Measurements from ENCODE around the gene ZCCHC8.
A peak's percentile ranks its signal among the peaks of the same experiment; 100 is the strongest.
"Not testable (repeated sequence)": the region's sequence is repeated elsewhere in the genome, so short reads cannot be mapped to it uniquely, and the experiment has no call there.

Gene ZCCHC8

DNA sequence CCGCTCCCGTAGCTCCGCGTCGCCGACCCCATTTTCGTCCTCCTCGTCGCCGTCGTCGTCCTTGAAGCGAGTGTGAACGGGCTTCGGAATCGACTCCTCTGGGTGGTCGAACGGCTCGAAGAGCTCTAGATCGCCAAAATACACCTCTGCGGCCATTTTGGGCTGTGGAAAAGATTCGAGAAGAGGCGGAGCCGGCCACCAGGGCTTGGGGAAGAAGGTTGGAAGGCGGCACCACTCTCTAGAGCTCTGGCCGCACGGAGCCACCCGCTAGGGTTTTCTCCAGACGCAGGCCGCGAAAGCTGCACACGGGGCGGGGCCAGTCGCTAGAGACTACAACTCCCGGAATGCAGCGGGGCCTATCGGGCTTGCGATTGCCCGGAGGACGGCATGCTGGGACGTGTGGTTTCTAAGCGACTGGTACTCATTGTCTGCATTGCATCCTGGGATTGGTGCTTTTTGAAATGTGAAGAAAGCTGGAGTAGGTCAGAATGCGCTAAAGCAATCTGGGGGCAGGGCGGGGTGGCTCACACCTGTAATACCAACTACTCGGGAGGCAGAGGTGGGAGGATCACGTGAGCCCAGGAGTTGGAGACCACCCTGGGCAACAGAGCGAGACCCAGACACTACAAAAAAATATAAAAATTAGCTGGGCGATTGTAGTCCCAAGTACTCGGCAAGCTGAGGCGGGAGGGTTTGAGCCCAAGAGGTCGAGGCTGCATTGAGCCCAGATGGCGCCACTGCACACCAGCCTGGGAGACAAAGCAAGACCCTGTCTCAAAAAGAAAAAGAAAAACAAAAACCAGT is at the start of gene ZCCHC8:
TSS of gene ZCCHC8 (minus strand) at position 248 of the 804 bp plus-strand sequence. CDS start at position 156, 92 bp downstream.
- peak; percentile 90 to 91 for DNase-seq (ENCODE audit: low read depth in 2 of 2)

DNA sequence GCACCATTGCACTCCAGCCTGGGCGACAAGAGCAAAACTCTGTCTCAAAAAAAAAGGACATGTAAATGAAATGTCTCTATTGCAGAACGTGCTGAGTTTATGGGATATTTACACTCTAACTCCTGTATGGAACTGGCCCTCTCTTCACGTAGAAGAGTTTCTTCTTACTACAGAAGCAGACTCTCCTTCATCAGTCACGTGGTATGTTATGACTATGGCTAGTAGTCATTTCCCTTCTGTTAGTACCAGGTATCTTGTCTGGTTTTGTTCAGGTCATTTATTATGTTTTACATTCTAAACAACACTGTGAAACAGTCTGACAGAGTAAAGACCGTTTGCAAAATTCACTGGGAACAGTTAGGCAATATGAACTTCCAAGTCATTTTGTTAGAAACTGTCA is 46.6 kb upstream of the ZCCHC8 start:
- no peak for DNase-seq (ENCODE audit: low read depth in 2 of 2)

DNA sequence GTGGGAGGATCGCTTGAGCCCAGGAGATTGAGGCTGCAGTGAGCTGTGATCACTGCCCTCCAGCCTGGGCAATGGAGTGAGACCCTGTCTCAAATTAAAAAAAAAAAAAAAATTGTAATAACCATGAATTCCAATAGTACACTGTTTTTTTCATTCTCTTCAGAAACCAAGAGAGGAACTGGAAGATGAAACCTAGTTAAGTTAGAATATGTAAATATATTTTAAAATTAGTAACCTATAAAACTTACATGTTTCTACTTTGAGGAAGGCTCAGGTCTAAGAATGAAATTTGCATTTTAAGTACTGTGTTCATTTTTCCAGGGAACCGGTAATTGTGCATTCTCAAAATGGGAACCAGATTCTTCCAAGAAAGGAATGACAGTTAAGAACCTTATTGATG is 45.1 kb upstream of the ZCCHC8 start:
- no peak for DNase-seq (ENCODE audit: low read depth in 2 of 2)

DNA sequence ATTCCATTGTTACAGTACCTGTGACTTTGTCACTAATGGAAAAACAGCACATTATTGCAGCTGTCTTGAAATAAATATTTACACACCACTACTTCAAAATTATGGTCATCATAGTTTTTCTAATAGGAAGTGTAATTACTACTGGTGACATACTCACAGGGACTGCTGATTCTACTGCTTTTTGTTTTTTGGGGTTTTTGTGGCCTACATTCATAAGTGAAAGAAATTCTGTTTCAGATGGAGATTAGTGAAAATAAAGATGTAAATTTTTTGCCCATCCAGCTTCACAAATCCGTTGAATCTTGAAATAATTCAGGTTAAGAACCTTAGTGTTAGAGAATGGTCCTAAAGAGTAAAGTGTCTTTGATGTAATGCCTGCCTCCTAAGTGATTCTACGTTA is 43.8 kb upstream of the ZCCHC8 start:
- DNase-seq (ENCODE audit: low read depth in 2 of 2): no peak

DNA sequence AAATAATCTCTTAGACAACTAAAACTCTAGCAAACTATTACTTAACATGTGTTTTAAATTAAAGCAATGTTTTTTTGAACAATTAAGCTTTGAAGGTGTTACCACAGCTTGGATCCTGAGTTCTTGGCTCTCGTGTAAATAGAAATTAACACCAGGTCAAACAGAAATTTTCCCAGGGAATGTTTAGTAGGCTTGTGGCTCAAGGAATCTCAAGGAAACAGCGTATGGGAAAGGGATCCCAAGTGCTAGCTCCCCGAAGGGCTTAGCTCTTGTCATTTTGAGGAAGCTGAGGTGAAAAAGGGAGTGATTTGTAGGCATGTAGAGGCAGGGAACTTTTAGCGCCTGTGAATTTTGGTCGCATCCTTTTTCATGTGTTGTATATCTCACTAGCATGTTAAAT is 37.8 kb upstream of the ZCCHC8 start:
- no peak for DNase-seq (ENCODE audit: low read depth in 2 of 2)

DNA sequence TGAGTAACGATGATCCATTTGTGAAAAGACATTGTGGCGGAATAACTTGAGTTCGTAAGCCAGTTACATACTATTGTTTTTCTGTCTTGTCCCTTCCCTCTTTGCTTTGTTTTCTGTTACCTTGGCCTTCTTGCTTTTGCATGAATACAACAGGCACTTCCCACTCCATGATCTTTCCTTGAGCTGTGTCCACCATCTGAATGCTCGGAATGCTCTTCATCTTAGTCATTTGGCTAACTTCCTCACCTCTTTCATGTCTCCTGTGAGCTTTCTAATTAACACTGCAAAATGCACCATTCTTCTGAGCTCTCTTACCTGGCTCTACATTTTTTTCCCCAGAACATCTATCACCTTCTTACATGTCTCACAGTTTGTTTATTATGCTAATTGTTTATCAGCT is 36.3 kb upstream of the ZCCHC8 start:
- no peak for DNase-seq (ENCODE audit: low read depth in 2 of 2)

DNA sequence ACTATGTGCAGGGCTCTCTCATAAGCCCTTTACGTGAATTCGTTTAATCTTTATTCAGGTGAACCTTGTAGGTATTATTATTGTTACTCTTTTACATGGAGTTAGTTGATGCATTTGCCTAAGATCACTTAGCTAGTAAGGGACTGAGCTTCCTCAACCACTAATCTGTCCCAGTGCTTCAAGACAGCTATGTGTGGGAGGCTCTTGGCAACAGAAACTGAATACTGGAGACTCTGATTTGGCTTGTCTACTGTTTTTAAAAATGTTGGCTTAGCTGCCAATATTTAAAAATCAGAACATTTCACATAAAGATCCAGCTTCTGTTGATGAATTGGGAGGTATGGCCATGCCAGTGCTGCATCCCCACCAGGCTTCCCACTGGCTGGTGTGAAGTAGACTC is 33.1 kb upstream of the ZCCHC8 start:
- DNase-seq (ENCODE audit: low read depth in 2 of 2): no peak

DNA sequence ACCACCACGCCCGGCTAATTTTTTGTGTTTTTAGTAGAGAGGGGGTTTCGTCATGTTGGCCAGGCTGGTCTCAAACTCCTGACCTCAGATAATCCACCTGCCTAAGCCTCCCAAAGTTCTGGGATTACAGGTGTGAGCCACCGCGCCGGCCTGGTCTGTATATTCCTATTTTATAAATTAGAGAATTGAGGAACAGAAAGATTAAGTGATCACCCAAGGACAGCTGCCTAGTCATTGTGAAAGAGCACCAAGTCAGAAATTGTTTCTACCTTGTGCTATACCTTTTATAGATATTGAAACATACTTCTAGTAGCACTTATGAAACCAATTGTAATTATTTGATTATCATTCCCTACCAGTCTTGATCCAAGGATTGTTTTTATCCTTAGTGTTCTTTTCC is 28.3 kb upstream of the ZCCHC8 start:
- DNase-seq (ENCODE audit: low read depth in 2 of 2): no peak

DNA sequence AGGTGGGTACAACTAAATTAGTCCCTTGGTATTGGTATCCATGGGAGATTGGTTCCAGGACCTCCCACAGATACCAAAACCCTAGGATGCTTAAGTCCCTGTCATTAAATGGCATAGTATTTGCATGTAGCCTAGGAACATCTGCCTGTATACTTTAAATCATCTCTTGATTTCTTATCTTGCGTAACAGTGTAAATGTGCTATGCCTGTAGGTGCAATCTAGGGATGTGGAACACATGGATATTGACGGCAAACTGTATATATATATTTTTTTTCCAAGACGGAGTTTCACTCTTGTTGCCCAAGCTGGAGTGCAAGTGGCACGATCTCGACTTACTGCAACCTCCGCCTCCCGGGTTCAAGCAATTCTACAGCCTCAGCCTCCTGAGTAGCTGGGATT is 27.9 kb upstream of the ZCCHC8 start:
- DNase-seq (ENCODE audit: low read depth in 2 of 2): no peak

DNA sequence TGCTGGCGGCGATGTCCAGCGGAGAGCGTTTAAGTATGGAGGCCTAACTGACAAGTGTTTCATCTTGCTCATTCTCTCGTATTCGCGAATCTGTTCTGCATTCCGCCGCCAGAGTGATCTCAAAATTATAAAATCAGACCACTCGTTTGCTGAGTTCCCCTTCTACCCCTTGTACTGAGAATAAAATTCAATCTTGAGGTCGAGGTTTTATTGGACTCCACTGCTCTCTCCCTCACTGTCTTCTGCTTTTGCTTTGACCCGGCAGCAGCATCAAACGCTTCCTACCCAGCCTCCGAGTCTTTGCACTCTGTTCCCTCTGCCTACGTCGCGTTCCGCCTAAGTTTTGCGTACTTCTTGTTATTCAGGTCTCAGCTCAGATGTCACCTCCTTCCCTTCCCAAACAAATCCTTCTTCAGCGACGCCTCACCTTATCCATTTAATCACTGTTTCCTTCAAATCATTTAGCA is 26.8 kb upstream of the ZCCHC8 start:
- peak in 1 of 2 donors; percentile 17 for DNase-seq (ENCODE audit: low read depth in 2 of 2)

DNA sequence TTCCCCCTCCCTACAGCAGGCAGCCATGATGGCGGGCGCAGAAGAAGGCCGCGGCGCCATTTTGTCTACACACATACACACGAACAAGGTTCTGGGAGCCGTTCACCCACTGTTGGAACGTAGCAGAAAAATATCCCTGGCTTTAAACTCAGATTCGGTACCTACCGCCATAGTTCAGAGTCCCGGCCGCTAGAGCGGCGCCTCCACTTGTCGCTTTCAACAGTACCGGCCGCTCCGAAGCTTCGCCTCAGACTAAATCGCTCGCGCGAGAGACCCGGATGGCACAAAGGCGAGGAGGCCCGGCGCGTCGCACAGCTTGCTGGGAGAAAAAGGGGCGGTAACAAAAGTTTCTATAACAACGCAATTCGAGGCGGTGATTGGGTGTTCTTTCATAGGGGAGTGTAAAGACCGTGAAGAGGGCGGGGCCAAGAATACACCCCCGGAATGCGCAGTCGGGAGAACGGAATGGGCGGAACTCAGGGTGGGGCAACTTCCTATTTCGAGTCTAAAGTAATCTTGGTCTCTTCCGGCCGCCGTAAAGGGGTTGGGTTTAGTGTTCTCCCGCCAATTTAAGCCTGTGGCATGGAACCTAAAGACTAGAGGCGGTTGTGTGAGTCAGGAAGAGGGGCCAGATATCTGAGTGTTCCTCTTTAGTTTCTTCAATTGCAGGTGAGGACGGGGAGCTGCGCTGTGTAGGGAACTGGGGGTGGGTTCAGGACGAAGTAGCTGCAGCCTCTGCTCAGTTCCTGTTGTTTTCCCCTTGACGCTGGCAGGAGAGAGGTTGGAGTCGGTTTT is 26.1 kb upstream of the ZCCHC8 start, which contains the start of the genes KNTC1 and RSRC2:
TSS of gene KNTC1 (plus strand) at position 567 of the 795 bp plus-strand sequence. CDS start 2,815 bp downstream, outside the sequence.
TSS of gene RSRC2 (minus strand) at position 254 of the 795 bp plus-strand sequence. CDS start at position 171, 83 bp downstream.
- peak; percentile 92 to 98 for DNase-seq (ENCODE audit: low read depth in 2 of 2)

DNA sequence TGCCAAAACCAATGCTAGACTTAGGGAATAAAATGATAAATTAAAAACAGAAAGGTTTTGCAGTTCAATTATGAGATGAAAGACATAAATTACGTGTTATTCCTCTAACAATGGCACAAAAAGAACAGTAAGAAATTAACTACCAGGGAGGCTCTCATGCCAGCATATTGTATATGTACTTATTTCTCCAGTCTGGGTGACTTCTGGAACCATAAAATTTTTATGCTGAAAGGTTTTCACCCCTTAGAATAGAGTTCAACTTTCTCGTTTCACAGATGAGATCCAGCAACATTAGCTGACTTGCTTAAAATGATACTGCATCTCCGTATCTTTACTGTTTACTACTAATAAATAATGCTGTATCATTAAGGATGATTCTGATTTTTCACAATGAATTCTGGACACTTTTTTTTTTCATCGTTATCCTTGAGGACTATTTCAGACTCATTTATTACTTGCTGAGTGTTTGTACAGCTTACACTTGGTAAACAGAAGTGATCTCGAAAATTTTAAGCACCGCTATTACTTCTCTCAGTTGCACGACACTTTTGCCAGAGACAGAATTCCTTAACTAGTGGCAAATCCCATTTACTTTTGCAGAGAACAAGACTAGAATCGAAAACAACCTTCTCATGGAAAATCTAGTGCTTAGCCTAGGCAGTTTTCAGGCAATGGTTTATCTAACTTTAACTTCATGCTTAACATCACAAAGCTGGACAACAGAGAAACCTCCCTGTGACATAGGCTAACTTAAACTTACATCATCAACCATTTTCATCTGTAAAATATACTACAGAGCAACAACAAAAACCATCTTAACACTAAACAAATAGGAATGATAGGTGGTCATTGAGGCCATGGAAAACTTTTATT is 23.4 kb upstream of the ZCCHC8 start:
- DNase-seq (ENCODE audit: low read depth in 2 of 2): no peak

DNA sequence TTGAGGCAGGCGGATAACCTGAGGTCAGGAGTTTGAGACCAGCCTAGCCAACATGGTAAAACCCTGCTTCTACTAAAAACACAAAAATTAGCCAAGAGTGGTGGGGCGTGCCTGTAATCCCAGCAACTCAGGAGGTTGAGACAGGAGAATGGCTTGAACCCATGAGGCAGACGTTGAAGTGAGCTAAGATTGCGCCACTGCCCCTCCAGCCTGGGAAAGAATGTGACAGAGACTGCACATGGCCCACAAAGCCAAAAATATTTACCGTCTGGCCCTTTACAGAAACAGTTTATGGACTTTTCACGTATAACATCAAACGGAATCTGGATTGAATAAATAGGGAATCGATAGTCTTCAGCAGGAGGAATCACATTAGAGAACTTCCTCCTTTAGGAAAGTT is 22.5 kb upstream of the ZCCHC8 start:
- DNase-seq (ENCODE audit: low read depth in 2 of 2): no peak

DNA sequence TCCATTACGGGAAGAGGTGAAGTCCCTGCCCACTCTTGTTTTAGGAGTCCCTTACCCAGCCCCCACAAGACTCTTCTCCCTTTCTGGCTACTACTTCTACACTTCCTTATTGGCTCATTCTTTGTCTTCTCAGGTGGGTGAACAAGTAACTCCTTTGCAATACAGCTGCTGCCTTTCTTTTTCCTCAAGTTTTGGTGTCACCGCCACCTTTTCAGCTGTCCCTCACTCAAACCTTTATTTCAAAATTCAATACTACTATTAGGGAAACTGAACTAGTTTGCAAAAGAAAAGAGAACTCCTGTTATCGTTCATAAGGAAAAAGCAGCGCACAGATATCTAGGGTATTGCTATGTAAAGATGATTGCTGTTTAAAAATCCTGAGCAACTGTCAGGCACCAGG is 19.9 kb upstream of the ZCCHC8 start:
- no peak for DNase-seq (ENCODE audit: low read depth in 2 of 2)

DNA sequence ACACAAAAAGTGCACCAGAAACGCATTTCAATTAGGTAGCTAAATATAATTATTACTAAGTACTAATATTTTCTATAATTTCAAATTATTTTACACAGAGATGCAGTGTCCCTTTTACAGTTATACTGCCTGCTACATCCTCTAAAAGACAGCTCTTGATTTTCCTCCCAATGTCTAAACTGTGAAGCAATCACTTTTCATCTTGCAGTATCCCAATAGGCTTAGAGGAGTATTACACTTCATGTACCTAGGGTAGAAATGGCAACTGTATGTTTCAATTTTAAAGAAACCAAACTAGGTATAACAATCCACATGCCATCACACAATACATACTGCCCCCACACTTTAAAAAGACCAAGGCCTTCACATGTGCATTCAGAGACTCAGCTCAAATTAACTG is 18.7 kb upstream of the ZCCHC8 start:
- no peak for DNase-seq (ENCODE audit: low read depth in 2 of 2)

DNA sequence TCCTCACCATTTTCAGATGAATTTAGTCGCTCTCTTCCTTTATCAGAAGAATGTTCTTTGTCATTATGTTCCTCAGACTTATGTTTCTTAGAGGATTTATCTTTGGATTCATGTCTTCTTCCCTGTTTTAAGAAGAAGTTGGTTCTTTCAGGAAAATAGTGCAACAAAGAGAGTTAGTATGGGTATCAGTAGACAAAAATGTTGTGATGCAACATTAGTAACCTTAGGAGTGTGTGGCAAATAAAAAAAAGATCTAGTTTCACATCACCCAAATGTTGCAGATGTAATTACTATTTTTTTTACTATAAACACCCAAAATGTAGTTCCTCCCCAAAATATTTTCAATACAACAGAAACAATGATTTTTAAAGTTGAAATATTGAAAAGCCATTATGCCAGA is 18.2 kb upstream of the ZCCHC8 start:
- no peak for DNase-seq (ENCODE audit: low read depth in 2 of 2)

DNA sequence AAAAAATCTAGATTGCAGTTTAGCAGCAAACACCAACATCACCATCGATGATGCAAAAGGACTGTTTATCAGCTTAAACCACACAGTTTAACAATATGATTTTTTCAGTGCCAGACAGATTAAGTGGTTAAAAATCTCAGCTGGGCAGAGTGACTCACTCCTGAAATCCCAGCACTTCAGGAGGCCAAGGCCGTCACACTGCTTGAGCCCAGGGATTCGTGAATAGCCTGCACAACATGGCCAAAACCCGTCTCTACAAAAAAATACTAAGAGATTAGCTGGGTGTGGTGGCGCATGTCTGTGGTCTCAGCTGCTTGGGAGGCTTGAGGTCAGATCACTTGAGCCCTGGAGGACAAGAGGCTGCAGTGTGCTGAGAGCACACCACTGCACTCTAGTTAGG is 17.1 kb upstream of the ZCCHC8 start:
- no peak for DNase-seq (ENCODE audit: low read depth in 2 of 2)

DNA sequence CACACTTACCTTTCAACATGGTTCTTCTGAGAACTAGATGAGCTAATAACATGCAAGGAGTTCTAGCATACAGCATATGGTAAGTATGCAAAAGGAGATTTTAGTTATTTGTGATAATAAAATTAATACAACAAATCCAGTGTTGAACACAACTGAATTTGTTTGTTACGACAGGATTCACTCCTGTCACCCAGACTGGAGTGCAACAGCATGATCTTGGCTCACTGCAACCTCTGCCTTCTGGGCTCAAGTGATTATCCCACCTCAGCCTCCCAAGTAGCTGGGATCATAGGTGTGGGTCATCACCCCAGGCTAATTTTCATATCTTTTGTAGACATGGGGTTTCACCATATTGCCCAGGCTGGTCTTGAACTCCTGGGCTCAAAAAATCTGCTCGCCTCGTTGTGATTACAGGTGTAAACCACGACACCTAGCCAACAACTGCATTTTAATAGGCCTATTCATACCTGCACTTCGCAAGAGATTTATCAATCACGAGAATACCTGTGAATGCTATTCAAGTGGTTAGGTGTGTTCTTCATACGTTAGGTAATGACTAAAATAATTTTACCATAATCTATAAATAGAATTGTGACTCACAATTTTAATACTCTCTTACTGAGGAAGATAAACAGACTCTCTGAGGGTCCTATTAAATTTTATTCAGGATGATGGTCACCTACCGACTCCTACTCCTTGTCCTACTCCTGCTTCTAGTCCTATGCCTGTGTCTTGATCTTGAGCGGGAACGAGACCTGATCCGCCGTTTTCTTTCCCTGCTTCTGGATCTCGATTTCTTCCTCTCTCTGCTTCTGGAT is 16.0 kb upstream of the ZCCHC8 start:
- DNase-seq (ENCODE audit: low read depth in 2 of 2): no peak

DNA sequence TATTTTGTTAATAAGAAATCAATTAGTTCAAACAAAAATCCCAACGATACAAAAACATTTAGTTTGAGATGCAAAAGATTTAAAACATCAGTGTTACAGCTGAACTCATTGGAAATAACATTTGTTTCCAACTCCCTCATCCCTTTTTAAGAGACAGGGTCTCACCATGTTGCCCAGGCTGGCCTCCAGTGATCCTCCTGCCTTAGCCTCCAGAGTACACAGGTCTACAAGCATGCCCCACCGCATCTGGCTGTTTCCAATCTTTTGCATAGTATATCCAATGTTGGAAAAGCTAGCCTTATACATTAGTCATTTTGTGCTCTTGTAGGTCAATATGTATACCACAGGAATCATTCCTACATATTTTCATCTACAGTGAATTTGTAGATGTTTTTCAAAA is 14.5 kb upstream of the ZCCHC8 start:
- no peak for DNase-seq (ENCODE audit: low read depth in 2 of 2)

DNA sequence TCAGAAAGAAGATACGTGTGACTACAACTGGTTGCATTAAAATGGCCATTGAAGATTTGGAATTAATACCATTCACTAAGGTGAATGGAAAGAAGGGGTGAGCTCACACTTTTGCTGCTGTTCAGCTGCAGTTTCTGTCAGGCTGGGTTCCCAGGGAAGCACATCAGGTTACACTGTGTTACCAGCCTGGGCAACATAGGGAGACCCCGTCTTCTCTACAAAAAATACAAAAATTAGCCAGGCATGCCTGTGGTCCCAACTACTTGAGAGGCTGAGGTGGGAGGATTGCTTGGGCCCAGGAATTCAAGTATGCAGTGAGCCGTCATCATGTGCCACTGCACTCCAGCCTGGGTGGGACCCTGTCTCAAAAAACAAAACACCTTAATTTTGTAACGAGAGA is 12.9 kb upstream of the ZCCHC8 start:
- no peak for DNase-seq (ENCODE audit: low read depth in 2 of 2)

DNA sequence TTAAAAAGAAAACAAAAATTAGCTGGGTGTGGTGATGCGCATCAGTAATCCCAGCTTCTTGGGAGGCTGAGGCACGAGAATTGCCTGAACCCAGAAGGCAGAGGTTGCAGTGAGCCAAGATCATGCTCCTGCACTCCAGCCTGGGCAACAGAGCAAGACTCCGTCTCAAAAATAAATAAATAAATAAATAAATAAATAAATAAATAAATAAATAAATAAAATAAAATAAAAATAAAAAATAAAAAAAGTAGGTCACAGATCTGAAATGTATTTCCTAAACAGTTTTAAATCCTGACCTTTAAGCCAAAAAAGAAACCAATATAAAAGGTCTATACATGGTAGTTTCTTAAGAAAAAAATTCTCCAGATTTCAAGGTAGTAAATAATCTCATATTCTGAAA is 12.3 kb upstream of the ZCCHC8 start:
- not testable (repeated sequence) for DNase-seq (ENCODE audit: low read depth in 2 of 2)

Measured in stimulated activated CD4-positive, alpha-beta T cell treated with anti-CD3 and anti-CD28 coated beads, Interleukin-1b, Interleukin-23, amount 100 ng/mL, for 1 hour (primary cell).